Tibial artery (tissue), 4 donors: ENCODE results near the gene TGM4.

Experiments used
- DNase-seq, 2 donors: peaks; one replicate each; pipeline ENCODE4 v3.0.0-alpha.2; 2019
- H3K27ac ChIP-seq, 2 donors: fragments of 200-600 bp; sonication (generic) in 1 of 2; 1 replicate in 1 of 2; 2 replicates in 1 of 2; pipeline ENCODE4 v1.5.1; 2018 to 2019; ENCODE audit warnings: mild to moderate bottlenecking in 1 of 2
- H3K27me3 ChIP-seq, 2 donors: fragments of 200-600 bp; sonication (generic) in 1 of 2; one replicate each; pipeline versions ENCODE4 v1.5.1 to v1.6.0; 2016 to 2019
- H3K36me3 ChIP-seq, 3 donors: fragments of 200-600 bp; sonication (generic) in 2 of 3; one replicate each; pipeline ENCODE4 v1.5.1; 2016 to 2019; ENCODE audit warnings: mild to moderate bottlenecking in 2 of 3
- H3K4me1 ChIP-seq, 4 donors: fragments of 200-600 bp; sonication (generic) in 2 of 4; 1 replicate in 3 of 4; 2 replicates in 1 of 4; pipeline ENCODE4 v1.5.1; 2016 to 2019
- H3K4me3 ChIP-seq, 2 donors: fragments of 200-600 bp; sonication (generic) in 1 of 2; 1 replicate in 1 of 2; 2 replicates in 1 of 2; pipeline ENCODE4 v1.5.1; 2018 to 2019; ENCODE audit warnings: mild to moderate bottlenecking in 2 of 2
- H3K9me3 ChIP-seq, 3 donors: fragments of 200-600 bp; sonication (generic) in 1 of 3; one replicate each; pipeline ENCODE4 v1.5.1; 2016 to 2019
- CTCF ChIP-seq, 2 experiments: fragments of 200-600 bp in 1 of 2; fragments of 450-650 bp in 1 of 2; IDR thresholded peaks; one replicate each; pipeline ENCODE4 v1.5.1; 2017 to 2019; ENCODE audit warnings: antibody characterized with exemption in 2 of 2, mild to moderate bottlenecking in 1 of 2, moderate library complexity in 1 of 2
- intact Hi-C: fragments of 100-400 bp; cut with DNase I; formaldehyde crosslinking; loops from one replicate; pipeline ENCODE4 v1.15.0; 2023; ENCODE audit warnings: low total_unique reads

TGM4 gene

GRCh38 chr3:44890258-44890657 is 15.8 kb downstream of the TGM4 start:
- no peak for TF ChIP-seq CTCF (IDR thresholded peaks at IDR 0.05)
- Histone ChIP-seq H3K27me3 (no peaks in the 10 kb centered on the region), H3K4me3 (no peak overlapping the region), H3K9me3 (no peaks in the 10 kb centered on the region), H3K4me1 (peaks cover 0 to 10% (median 4%) of the 10 kb centered on the region in 4 donors), H3K36me3 (no peaks in the 10 kb centered on the region), H3K27ac (no peak overlapping the region)
- intact Hi-C loops = no loop called here
- no peak for DNase-seq

GRCh38 chr3:44890852-44891251 is 16.4 kb downstream of the TGM4 start:
- Histone ChIP-seq H3K4me1 (peaks cover 0 to 4% (median 0%) of the 10 kb centered on the region in 4 donors), H3K27me3 (no peaks in the 10 kb centered on the region), H3K4me3 (no peak overlapping the region), H3K27ac (no peak overlapping the region), H3K9me3 (no peaks in the 10 kb centered on the region), H3K36me3 (no peaks in the 10 kb centered on the region)
- intact Hi-C loops = no loop called here
- no peak for DNase-seq
- no peak for TF ChIP-seq CTCF (IDR thresholded peaks at IDR 0.05)

GRCh38 chr3:44892689-44893088 is 18.3 kb downstream of the TGM4 start:
- Histone ChIP-seq H3K27ac (no peak overlapping the region), H3K9me3 (no peaks in the 10 kb centered on the region), H3K36me3 (no peaks in the 10 kb centered on the region), H3K4me3 (no peak overlapping the region), H3K4me1 (no peaks in the 10 kb centered on the region), H3K27me3 (no peaks in the 10 kb centered on the region)
- no peak for TF ChIP-seq CTCF (IDR thresholded peaks at IDR 0.05)
- DNase-seq = no peak
- intact Hi-C loops = no loop called here

GRCh38 chr3:44893097-44893496 is 18.7 kb downstream of the TGM4 start:
- no peaks in the 10 kb centered on the region for H3K27me3 ChIP-seq
- no peak overlapping the region for H3K4me3 ChIP-seq
- H3K36me3 ChIP-seq = no peaks in the 10 kb centered on the region
- no peak overlapping the region for H3K27ac ChIP-seq
- intact Hi-C loops = no loop called here
- no peak for TF ChIP-seq CTCF (IDR thresholded peaks at IDR 0.05)
- no peaks in the 10 kb centered on the region for H3K9me3 ChIP-seq
- H3K4me1 ChIP-seq = no peaks in the 10 kb centered on the region
- no peak for DNase-seq

- no peak overlapping the region for H3K27ac ChIP-seq
- H3K27me3 ChIP-seq = peaks cover 0 to 10% of the 10 kb centered on the region in 2 donors
- H3K9me3 ChIP-seq = no peaks in the 10 kb centered on the region
- intact Hi-C loops = no loop called here
- TF ChIP-seq CTCF (IDR thresholded peaks at IDR 0.05) = no peak
- no peaks in the 10 kb centered on the region for H3K4me1 ChIP-seq
- no peak overlapping the region for H3K4me3 ChIP-seq
- DNase-seq = no peak
- H3K36me3 ChIP-seq = no peaks in the 10 kb centered on the region
Observed at GRCh38 chr3:44894485-44894884, 20.1 kb downstream of the TGM4 start.

GRCh38 chr3:44896440-44896839 is 22.0 kb downstream of the TGM4 start:
- Histone ChIP-seq H3K4me1 (no peaks in the 10 kb centered on the region), H3K27ac (no peak overlapping the region), H3K27me3 (peaks cover 0 to 22% of the 10 kb centered on the region in 2 donors), H3K9me3 (no peaks in the 10 kb centered on the region), H3K36me3 (no peaks in the 10 kb centered on the region), H3K4me3 (no peak overlapping the region)
- no peak for TF ChIP-seq CTCF (IDR thresholded peaks at IDR 0.05)
- DNase-seq = no peak
- intact Hi-C loops = no loop called here
